HepG2 (cell line): Measurements from ENCODE around the gene CTNNA2. TPM values are rescaled to one million over a fixed set of nuclear protein-coding genes. Genes with fewer than 3 reads are reported as not detected.

ENCODE experiments used
- ATAC-seq: fragments of 200-7000 bp; cut with Tn5 transposase; 3 replicates; pipeline ENCODE4 v1.9.1; 2020; ENCODE audit warnings: mild to moderate bottlenecking, moderate library complexity
- BruUV-seq: library from RNA; stranded (reverse); fragments of 400-500 nt; replicated peaks from 2 replicates; lab custom pipeline; 2021; lab: Mats Ljungman, UMichigan
- CTCF ChIA-PET: fragments of 300-600 bp; formaldehyde crosslinking; extraction: SDS; loops from one replicate; lab custom pipeline; 2021; ENCODE audit warnings: low total read pairs, inconsistent platforms, low intra/inter-chr PET ratio; lab: Yijun Ruan, JAX
- POLR2A ChIA-PET: fragments of 350-600 bp; sonication (Branson Sonifier 250); formaldehyde crosslinking; loops from one replicate; lab custom pipeline; 2020; ENCODE audit warnings: antibody characterized with exemption, inconsistent platforms; lab: Yijun Ruan, JAX
- DNase-seq: peaks from one replicate; pipeline ENCODE4 v3.0.0-alpha.2; 2015; ENCODE audit warnings: low spot score
- FAIRE-seq: peaks from 3 replicates; lab custom pipeline; 2011; peaks lifted over from hg19 to GRCh38; lab: Jason Lieb, UNC
- H2AFZ ChIP-seq: one replicate; pipeline ENCODE4 v1.6.1; 2011; ENCODE audit warnings: low read length, inconsistent platforms
- H3K27ac ChIP-seq: fragments of 300-600 bp; 3 replicates; pipeline ENCODE4 v1.8.0; 2011; ENCODE audit warnings: mixed run types, mild to moderate bottlenecking, mixed read lengths, low read length, inconsistent platforms; ENCODE audit not compliant: insufficient read depth; ENCODE audit errors: extremely low read length
- H3K27me3 ChIP-seq, 2 experiments: fragments of 200-600 bp in 1 of 2; 2 replicates in 1 of 2; 3 replicates in 1 of 2; pipeline versions ENCODE4 v1.6.0 to v1.8.0; 2011; ENCODE audit warnings: low read length in 2 of 2, mild to moderate bottlenecking in 2 of 2, moderate library complexity in 2 of 2, inconsistent platforms in 1 of 2; ENCODE audit not compliant: insufficient read depth in 2 of 2, control insufficient read depth in 1 of 2
- H3K36me3 ChIP-seq, 2 experiments: fragments of 200-600 bp in 1 of 2; replicated peaks in 1 of 2; 2 replicates in 1 of 2; 3 replicates in 1 of 2; pipeline versions ENCODE4 v1.5.1 to v1.8.0; 2011; ENCODE audit warnings: low read length in 2 of 2, inconsistent platforms in 1 of 2; ENCODE audit not compliant: insufficient read depth in 2 of 2, control insufficient read depth in 1 of 2
- H3K4me1 ChIP-seq: 2 replicates; pipeline ENCODE4 v1.5.1; 2012; ENCODE audit warnings: low read length, inconsistent platforms; ENCODE audit not compliant: insufficient read depth
- H3K4me2 ChIP-seq: 2 replicates; pipeline ENCODE4 v1.6.0; 2011; ENCODE audit warnings: low read depth, low read length, inconsistent platforms
- H3K4me3 ChIP-seq, 3 experiments: fragments of 200-600 bp in 1 of 3; sonication (generic), shearing (Covaris generic) in 1 of 3; replicated peaks in 1 of 3; 2 replicates each; pipeline ENCODE4 v1.5.1; 2011 to 2016; ENCODE audit warnings: low read length in 3 of 3, inconsistent platforms in 2 of 3, low read depth in 2 of 3, mild to moderate bottlenecking in 2 of 3, control low read depth in 1 of 3, mixed read lengths in 1 of 3; ENCODE audit not compliant: insufficient read depth in 1 of 3
- H3K79me2 ChIP-seq: one replicate; pipeline ENCODE4 v1.6.1; 2011; ENCODE audit warnings: low read length, inconsistent platforms; ENCODE audit not compliant: insufficient read depth
- H3K9ac ChIP-seq: 2 replicates; pipeline ENCODE4 v1.6.0; 2011; ENCODE audit warnings: mild to moderate bottlenecking, low read depth, low read length, inconsistent platforms; ENCODE audit not compliant: insufficient read depth
- H3K9me3 ChIP-seq: 2 replicates; pipeline ENCODE4 v1.5.1; 2012; ENCODE audit warnings: mild to moderate bottlenecking, low read length
- H4K20me1 ChIP-seq: 2 replicates; pipeline ENCODE4 v1.6.0; 2011; ENCODE audit warnings: inconsistent platforms, mild to moderate bottlenecking, low read length, moderate library complexity; ENCODE audit not compliant: insufficient read depth
- TRIM22 ChIP-seq: fragments of 450-650 bp; IDR thresholded peaks from 2 replicates; pipeline ENCODE4 v1.6.1; 2017
- ZEB1 ChIP-seq: IDR thresholded peaks from 2 replicates; pipeline ENCODE4 v1.6.1; 2012; ENCODE audit warnings: mild to moderate bottlenecking, low read depth, inconsistent platforms; ENCODE audit not compliant: insufficient replicate concordance
- ZNF407 ChIP-seq: sonication (generic); formaldehyde crosslinking; IDR thresholded peaks from one replicate; pipeline ENCODE4 v1.5.1; 2020; ENCODE audit warnings: mild to moderate bottlenecking, missing genetic modification reagents; ENCODE audit errors: not compliant biosample characterization
- ZNF558 ChIP-seq: sonication (generic); formaldehyde crosslinking; IDR thresholded peaks from 2 replicates; pipeline ENCODE4 v1.9.0; 2022; ENCODE audit warnings: mild to moderate bottlenecking, missing genetic modification reagents, borderline replicate concordance
- ZNF816 ChIP-seq: sonication (generic); formaldehyde crosslinking; IDR thresholded peaks from 2 replicates; pipeline ENCODE4 v1.8.0; 2022; ENCODE audit warnings: missing genetic modification reagents, mild to moderate bottlenecking, borderline replicate concordance
- WGBS: methylation state at CpG from one replicate; pipeline ENCODE4 v1.1.6; 2017; ENCODE audit warnings: low lambda C conversion rate; 5-methylcytosine and 5-hydroxymethylcytosine counted together
- in situ Hi-C: cut with HindIII; loops from 2 replicates; pipeline ENCODE4 v1.10.0; 2017; ENCODE audit warnings: low pct_unique_long_range_greater_than_20kb; ENCODE audit not compliant: extremely low pct_ligation_motif_present
- intact Hi-C: fragments of 100-400 bp; cut with micrococcal nuclease; formaldehyde crosslinking; loops from one replicate; pipeline ENCODE4 v1.10.0; 2022; ENCODE audit not compliant: unreplicated experiment
- polyA plus RNA-seq, 8 experiments: library from polyadenylated mRNA; depleted of rRNA in 3 of 8; stranded (reverse) in 7 of 8; unstranded in 1 of 8; fragments of >200 nt; fragmentation: Illumina TruSeq in 4 of 8; extraction: Trizol in 4 of 8; gene quantifications; 2 replicates each; pipeline versions ENCODE4 v1.2.1 to v1.2.3, GENCODE V29; 2011 to 2016; ENCODE audit warnings: low read depth in 4 of 8, missing spikeins in 1 of 8, mixed read lengths in 1 of 8; ENCODE audit not compliant: insufficient read depth in 1 of 8
- total RNA-seq, 5 experiments: library from RNA; depleted of rRNA; stranded (reverse); fragments of >200 nt; fragmentation: Illumina TruSeq; extraction: Trizol; gene quantifications; 2 replicates each; pipeline ENCODE4 v1.2.3, GENCODE V29; 2016; ENCODE audit warnings: low read depth in 1 of 5

Gene CTNNA2
- total and polyA plus RNA-seq, 2 of the 13 experiments (the other 11 are each of a cell fraction or from before 2014, with no cell fraction given) = not detected

GRCh38 chr2:80529466-80530165 lies 1016.8 kb downstream of the CTNNA2 start:
- H3K4me1 ChIP-seq = no peaks in the 10 kb centered on the region
- TF ChIP-seq ZNF816 = no peak
- no peak for TF ChIP-seq ZNF407 (CRISPR knock-in tag)
- no peak for TF ChIP-seq ZEB1
- no peak for TF ChIP-seq ZNF558 (CRISPR knock-in tag)
- TF ChIP-seq TRIM22 = no peak
- ChIA-PET CTCF (no interaction called here), POLR2A (no interaction called here)
- DNase-seq (no peak), ATAC-seq (no peak), FAIRE-seq (no peak)
- intact Hi-C loops = no loop called here
- H3K4me3 ChIP-seq = no peak overlapping the region
- no TSS peak for BruUV-seq
- H3K4me2 ChIP-seq = no peak overlapping the region
- H3K27ac ChIP-seq = no peak overlapping the region
- no peaks in the 10 kb centered on the region for H3K36me3 ChIP-seq
- H2AFZ ChIP-seq = no peak overlapping the region
- no peaks in the 10 kb centered on the region for H3K79me2 ChIP-seq
- in situ Hi-C loops = no loop called here
- 16% methylated on average over 6 of the region's 7 CpGs for WGBS
- H4K20me1 ChIP-seq = no peaks in the 10 kb centered on the region
- no peaks in the 10 kb centered on the region for H3K27me3 ChIP-seq
- no peak overlapping the region for H3K9ac ChIP-seq
- H3K9me3 ChIP-seq = peaks cover 36% of the 10 kb centered on the region
